HG02943 (cell line): ENCODE results near the gene TOPBP1.

Experiments used
- ATAC-seq: cut with Tn5 transposase; IDR thresholded peaks from one replicate; pipeline ENCODE4 v1.9.1; 2021; ENCODE audit warnings: mild to moderate bottlenecking, low read depth, moderate library complexity; ENCODE audit not compliant: unreplicated experiment

The TOPBP1 gene

GRCh38 chr3:133620066-133620784, 41.5 kb downstream of the TOPBP1 start:
- ATAC-seq: peak; percentile 99

GRCh38 chr3:133611534-133611933, 50.2 kb downstream of the TOPBP1 start:
- ATAC-seq: no peak

GRCh38 chr3:133610031-133610430, 51.7 kb downstream of the TOPBP1 start:
- no peak for ATAC-seq

- ATAC-seq: no peak
These were observed 53.4 kb downstream of the TOPBP1 start for GRCh38 chr3:133608388-133608787.

GRCh38 chr3:133607816-133608215, 53.9 kb downstream of the TOPBP1 start:
- ATAC-seq: no peak

GRCh38 chr3:133606902-133607301, 54.8 kb downstream of the TOPBP1 start:
- ATAC-seq: no peak

GRCh38 chr3:133606342-133606741, 55.4 kb downstream of the TOPBP1 start:
- no peak for ATAC-seq

- ATAC-seq: no peak
These were observed 61.1 kb downstream of the TOPBP1 start for GRCh38 chr3:133600572-133601081.

GRCh38 chr3:133599280-133599679, 62.5 kb downstream of the TOPBP1 start:
- no peak for ATAC-seq

GRCh38 chr3:133598405-133598804, 63.3 kb downstream of the TOPBP1 start:
- ATAC-seq: no peak

GRCh38 chr3:133595341-133595740, 66.4 kb downstream of the TOPBP1 start:
- ATAC-seq: no peak

GRCh38 chr3:133593243-133593642, 68.5 kb downstream of the TOPBP1 start:
- no peak for ATAC-seq

GRCh38 chr3:133592843-133593242, 68.9 kb downstream of the TOPBP1 start:
- ATAC-seq: no peak

- no peak for ATAC-seq
These were observed 70.4 kb downstream of the TOPBP1 start for GRCh38 chr3:133591271-133591742.

GRCh38 chr3:133589503-133589902, 72.2 kb downstream of the TOPBP1 start:
- no peak for ATAC-seq

- ATAC-seq: no peak
These were observed 72.8 kb downstream of the TOPBP1 start for GRCh38 chr3:133588784-133589465.

- ATAC-seq: no peak
These were observed 73.7 kb downstream of the TOPBP1 start for GRCh38 chr3:133588035-133588434.

GRCh38 chr3:133583396-133583795, 78.3 kb downstream of the TOPBP1 start:
- ATAC-seq: no peak

GRCh38 chr3:133578548-133579191, 83.1 kb downstream of the TOPBP1 start:
- ATAC-seq: no peak

GRCh38 chr3:133576169-133576568, 85.6 kb downstream of the TOPBP1 start:
- no peak for ATAC-seq

- ATAC-seq: no peak
These were observed 86.7 kb downstream of the TOPBP1 start for GRCh38 chr3:133575086-133575485.
